Measurements from ENCODE around the gene CCDC160.

DNA sequence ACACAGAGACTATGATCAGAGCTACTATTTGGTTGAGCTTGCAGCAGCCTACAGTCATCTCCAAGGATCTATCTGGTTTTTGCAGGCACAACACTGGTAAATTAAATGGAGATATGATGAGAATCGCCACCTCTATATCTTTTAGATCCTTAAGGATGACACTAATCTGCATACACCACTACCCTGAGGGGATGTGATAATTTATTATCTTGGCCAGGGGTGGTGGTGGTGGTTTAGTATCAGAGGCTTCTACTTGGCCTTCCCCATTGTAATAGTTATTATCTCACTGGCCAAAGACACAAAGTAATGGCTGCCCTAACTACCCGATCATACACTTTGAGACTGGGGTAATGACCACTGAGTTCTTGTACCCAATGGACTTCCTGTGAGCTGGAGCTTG is 21.2 kb downstream of the CCDC160 start:
- TF ChIP-seq, protein P1, sequence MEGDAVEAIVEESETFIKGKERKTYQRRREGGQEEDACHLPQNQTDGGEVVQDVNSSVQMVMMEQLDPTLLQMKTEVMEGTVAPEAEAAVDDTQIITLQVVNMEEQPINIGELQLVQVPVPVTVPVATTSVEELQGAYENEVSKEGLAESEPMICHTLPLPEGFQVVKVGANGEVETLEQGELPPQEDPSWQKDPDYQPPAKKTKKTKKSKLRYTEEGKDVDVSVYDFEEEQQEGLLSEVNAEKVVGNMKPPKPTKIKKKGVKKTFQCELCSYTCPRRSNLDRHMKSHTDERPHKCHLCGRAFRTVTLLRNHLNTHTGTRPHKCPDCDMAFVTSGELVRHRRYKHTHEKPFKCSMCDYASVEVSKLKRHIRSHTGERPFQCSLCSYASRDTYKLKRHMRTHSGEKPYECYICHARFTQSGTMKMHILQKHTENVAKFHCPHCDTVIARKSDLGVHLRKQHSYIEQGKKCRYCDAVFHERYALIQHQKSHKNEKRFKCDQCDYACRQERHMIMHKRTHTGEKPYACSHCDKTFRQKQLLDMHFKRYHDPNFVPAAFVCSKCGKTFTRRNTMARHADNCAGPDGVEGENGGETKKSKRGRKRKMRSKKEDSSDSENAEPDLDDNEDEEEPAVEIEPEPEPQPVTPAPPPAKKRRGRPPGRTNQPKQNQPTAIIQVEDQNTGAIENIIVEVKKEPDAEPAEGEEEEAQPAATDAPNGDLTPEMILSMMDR (IDR thresholded peaks at IDR 0.05; ENCODE audit: poor library complexity), result no peak
- no peak for TF ChIP-seq EZH2 (IDR thresholded peaks at IDR 0.05; ENCODE audit: borderline replicate concordance)
- TF ChIP-seq EZH2phosphoT487 (IDR thresholded peaks at IDR 0.05; ENCODE audit: low read depth, severe bottlenecking, unreplicated experiment), result no peak
